Muscle of arm (tissue), 12 donors: ENCODE data around the gene ABHD12B. TPM values are rescaled to one million over a fixed set of nuclear protein-coding genes. Genes with fewer than 3 reads are reported as not detected.

Experiments
- polyA plus RNA-seq, 12 donors: library from polyadenylated mRNA; unstranded; fragments of 120-200 nt; gene quantifications; one replicate each; pipeline ENCODE4 v1.2.1, GENCODE V29; 2013; ENCODE audit not compliant: insufficient read length in 12 of 12

ABHD12B gene
- polyA plus RNA-seq, 12 donors: 0.64 to 2.8 (median 1.4) TPM; not detected in 2

Other genes starting within 250 kb of the ABHD12B start
- gene SAV1, start 203.7 kb upstream of the ABHD12B start, polyA plus RNA-seq: 10 to 100 TPM in 11 of 12 donors, not detected in 1; 22.5 to 43.8 (median 27.3) TPM
- gene NIN, start 40.9 kb upstream of the ABHD12B start, polyA plus RNA-seq: 10 to 100 TPM in 11 of 12 donors, not detected in 1; 32.0 to 57.2 (median 43.0) TPM
- 10 to 100 TPM in 11 of 12 donors, not detected in 1; 29.0 to 48.8 (median 38.2) TPM for gene PYGL, start 72.4 kb downstream of the ABHD12B start, polyA plus RNA-seq
- 1 to 10 TPM in 8 of 12 donors, under 1 TPM in 2, not detected in 2; 0.77 to 4.7 (median 2.4) TPM for gene TRIM9, start 223.1 kb downstream of the ABHD12B start, polyA plus RNA-seq